ENCODE data around the gene STYX.

STYX gene

GRCh38 chr14:52789118-52789517 lies 59.2 kb downstream of the STYX start:
- Histone ChIP-seq H3K4me3 (replicated peaks; ENCODE audit: low read depth, low read length) (no peak overlapping the region), H3K27me3 (replicated peaks; ENCODE audit: control insufficient read depth, insufficient read depth, low read length) (no peaks in the 10 kb centered on the region), H3K36me3 (ENCODE audit: control insufficient read depth, insufficient read depth, low read length) (no peaks in the 10 kb centered on the region)
- no peak for DNase-seq (ENCODE audit: extremely low read depth, insufficient read length)
- TF ChIP-seq CTCF (IDR thresholded peaks at IDR 0.05; ENCODE audit: insufficient read depth, low read length, poor library complexity, severe bottlenecking): no peak

- no peak for TF ChIP-seq CTCF (IDR thresholded peaks at IDR 0.05; ENCODE audit: insufficient read depth, low read length, poor library complexity, severe bottlenecking)
- no peak for DNase-seq (ENCODE audit: extremely low read depth, insufficient read length)
- peak overlapping the region; percentile 94 for H3K4me3 ChIP-seq (replicated peaks; ENCODE audit: low read depth, low read length)
- no peaks in the 10 kb centered on the region for H3K36me3 ChIP-seq (ENCODE audit: control insufficient read depth, insufficient read depth, low read length)
- no peaks in the 10 kb centered on the region for H3K27me3 ChIP-seq (replicated peaks; ENCODE audit: control insufficient read depth, insufficient read depth, low read length)
These were observed 60.2 kb downstream of the STYX start for GRCh38 chr14:52790011-52790755.

- no peak for TF ChIP-seq CTCF (IDR thresholded peaks at IDR 0.05; ENCODE audit: insufficient read depth, low read length, poor library complexity, severe bottlenecking)
- no peaks in the 10 kb centered on the region for H3K36me3 ChIP-seq (ENCODE audit: control insufficient read depth, insufficient read depth, low read length)
- DNase-seq (ENCODE audit: extremely low read depth, insufficient read length): no peak
These were observed 60.8 kb downstream of the STYX start for GRCh38 chr14:52790756-52791222.

GRCh38 chr14:52791223-52792096 lies 61.5 kb downstream of the STYX start, which contains the start of gene GNPNAT1:
TSS of gene GNPNAT1 (minus strand) at chr14:52791607. CDS start at chr14:52784650, 6,957 bp downstream.
- TF ChIP-seq CTCF (IDR thresholded peaks at IDR 0.05; ENCODE audit: insufficient read depth, low read length, poor library complexity, severe bottlenecking): no peak
- DNase-seq (ENCODE audit: extremely low read depth, insufficient read length): peak; percentile 92
- Histone ChIP-seq H3K27me3 (replicated peaks; ENCODE audit: control insufficient read depth, insufficient read depth, low read length) (no peaks in the 10 kb centered on the region), H3K36me3 (ENCODE audit: control insufficient read depth, insufficient read depth, low read length) (no peaks in the 10 kb centered on the region), H3K4me3 (replicated peaks; ENCODE audit: low read depth, low read length) (peak within 1 kb of the TSS; percentile 94)

More at GRCh38 chr14:52790756-52791222, 60.8 kb downstream of the STYX start:
- Histone ChIP-seq H3K27me3 (replicated peaks; ENCODE audit: control insufficient read depth, insufficient read depth, low read length) (no peaks in the 10 kb centered on the region), H3K4me3 (replicated peaks; ENCODE audit: low read depth, low read length) (peak overlapping the region; percentile 94)

GRCh38 chr14:52792097-52792415 lies 62.1 kb downstream of the STYX start:
- no peak for TF ChIP-seq CTCF (IDR thresholded peaks at IDR 0.05; ENCODE audit: insufficient read depth, low read length, poor library complexity, severe bottlenecking)
- peak overlapping the region; percentile 59 for H3K4me3 ChIP-seq (replicated peaks; ENCODE audit: low read depth, low read length)
- no peaks in the 10 kb centered on the region for H3K36me3 ChIP-seq (ENCODE audit: control insufficient read depth, insufficient read depth, low read length)
- DNase-seq (ENCODE audit: extremely low read depth, insufficient read length): no peak
- H3K27me3 ChIP-seq (replicated peaks; ENCODE audit: control insufficient read depth, insufficient read depth, low read length): no peaks in the 10 kb centered on the region

Measured in GM06990 (cell line).